Astrocyte of the cerebellum (primary cell): ENCODE measurements around the gene ANO9.
"Not testable (repeated sequence)": the region's sequence is repeated elsewhere in the genome, so short reads cannot be mapped to it uniquely, and the experiment has no call there.

ENCODE experiments used
- DNase-seq: peaks from one replicate; pipeline ENCODE4 v3.0.0-alpha.2; 2011; ENCODE audit warnings: low read depth
- H3K4me3 ChIP-seq: 2 replicates; pipeline ENCODE4 v1.5.1; 2011; ENCODE audit warnings: mild to moderate bottlenecking, low read depth, low read length, moderate library complexity
- CTCF ChIP-seq: IDR thresholded peaks from 2 replicates; pipeline ENCODE4 v1.5.1; 2012; ENCODE audit warnings: low read length, low read depth, moderate library complexity, mild to moderate bottlenecking; ENCODE audit errors: missing control alignments
- in situ Hi-C: cut with HindIII; loops from 2 replicates; pipeline ENCODE4 v1.10.0; 2017; ENCODE audit warnings: low sequenced_read_pairs

The ANO9 gene

GRCh38 chr11:405954-406795 is 35.6 kb downstream of the ANO9 start:
- in situ Hi-C loops: no loop called here
- DNase-seq: no peak
- H3K4me3 ChIP-seq: peak overlapping the region; percentile 51
- TF ChIP-seq CTCF: no peak

- TF ChIP-seq CTCF: no peak
- no peak for DNase-seq
- peak overlapping the region; percentile 51 for H3K4me3 ChIP-seq
- in situ Hi-C loops: no loop called here
Measured at GRCh38 chr11:405323-405953, 36.4 kb downstream of the ANO9 start.

GRCh38 chr11:404551-405264 is 37.1 kb downstream of the ANO9 start:
- no peak for DNase-seq
- no peak for TF ChIP-seq CTCF
- no peak overlapping the region for H3K4me3 ChIP-seq
- in situ Hi-C loops: no loop called here

GRCh38 chr11:403761-404431 is 37.9 kb downstream of the ANO9 start:
- in situ Hi-C loops: no loop called here
- no peak overlapping the region for H3K4me3 ChIP-seq
- DNase-seq: no peak
- TF ChIP-seq CTCF: no peak

- no peak overlapping the region for H3K4me3 ChIP-seq
- in situ Hi-C loops: no loop called here
- TF ChIP-seq CTCF: no peak
- DNase-seq: no peak
Measured at GRCh38 chr11:403021-403760, 38.6 kb downstream of the ANO9 start.

- DNase-seq, H3K4me3 ChIP-seq, in situ Hi-C loops: not testable (repeated sequence)
Measured at GRCh38 chr11:401196-401595, 40.6 kb downstream of the ANO9 start.
